HepG2 (cell line): ENCODE measurements around the gene FLT3LG. TPM values are rescaled to one million over a fixed set of nuclear protein-coding genes. Genes with fewer than 3 reads are reported as not detected.

Experiments used
- GABPA ChIP-seq, 2 experiments: IDR thresholded peaks; 2 replicates each; pipeline ENCODE4 v1.6.1; 2011 to 2016; ENCODE audit warnings: low read depth in 2 of 2, low read length in 1 of 2, missing biosample characterization in 1 of 2, missing genetic modification characterization in 1 of 2
- GMEB1 ChIP-seq: sonication (generic); formaldehyde crosslinking; IDR thresholded peaks from 2 replicates; pipeline ENCODE4 v1.5.1; 2020; ENCODE audit warnings: missing genetic modification reagents, mild to moderate bottlenecking, borderline replicate concordance
- KMT2A ChIP-seq: sonication (generic); formaldehyde crosslinking; IDR thresholded peaks from 2 replicates; pipeline ENCODE4 v1.4.0; 2020; ENCODE audit warnings: missing genetic modification reagents
- NR2F2 ChIP-seq: IDR thresholded peaks from 2 replicates; pipeline ENCODE4 v1.6.1; 2012; ENCODE audit warnings: low read depth, inconsistent platforms, borderline replicate concordance
- PAWR ChIP-seq: sonication (generic); formaldehyde crosslinking; IDR thresholded peaks from 2 replicates; pipeline ENCODE4 v1.4.0; 2020; ENCODE audit warnings: missing genetic modification reagents, mild to moderate bottlenecking, borderline replicate concordance
- SP2 ChIP-seq: sonication (generic); formaldehyde crosslinking; IDR thresholded peaks from 2 replicates; pipeline ENCODE4 v1.5.1; 2020; ENCODE audit warnings: mild to moderate bottlenecking, missing genetic modification reagents
- YEATS2 ChIP-seq: sonication (generic); formaldehyde crosslinking; IDR thresholded peaks from 2 replicates; pipeline ENCODE4 v1.4.0; 2020; ENCODE audit warnings: missing genetic modification reagents, borderline replicate concordance
- ZNF605 ChIP-seq: sonication (generic); formaldehyde crosslinking; IDR thresholded peaks from 2 replicates; pipeline ENCODE4 v1.8.0; 2022; ENCODE audit warnings: mild to moderate bottlenecking, missing genetic modification reagents
- ZNF768 ChIP-seq: sonication (generic); formaldehyde crosslinking; IDR thresholded peaks from 2 replicates; pipeline ENCODE4 v1.4.0; 2020; ENCODE audit warnings: missing genetic modification reagents
- polyA plus RNA-seq, 8 experiments: library from polyadenylated mRNA; depleted of rRNA in 3 of 8; stranded (reverse) in 7 of 8; unstranded in 1 of 8; fragments of >200 nt; fragmentation: Illumina TruSeq in 4 of 8; extraction: Trizol in 4 of 8; gene quantifications; 2 replicates each; pipeline versions ENCODE4 v1.2.1 to v1.2.3, GENCODE V29; 2011 to 2016; ENCODE audit warnings: low read depth in 4 of 8, missing spikeins in 1 of 8, mixed read lengths in 1 of 8; ENCODE audit not compliant: insufficient read depth in 1 of 8
- total RNA-seq, 5 experiments: library from RNA; depleted of rRNA; stranded (reverse); fragments of >200 nt; fragmentation: Illumina TruSeq; extraction: Trizol; gene quantifications; 2 replicates each; pipeline ENCODE4 v1.2.3, GENCODE V29; 2016; ENCODE audit warnings: low read depth in 1 of 5
- TF ChIP-seq, protein P1 (sequence below): sonication (generic); formaldehyde crosslinking; IDR thresholded peaks from 2 replicates; pipeline ENCODE4 v1.4.0; 2020; ENCODE audit warnings: missing genetic modification reagents
- TF ChIP-seq, protein P2 (sequence below): sonication (generic); formaldehyde crosslinking; IDR thresholded peaks from 2 replicates; pipeline ENCODE4 v1.5.0; 2020; ENCODE audit warnings: mild to moderate bottlenecking, missing genetic modification reagents
- TF ChIP-seq, protein P3 (sequence below): sonication (generic); formaldehyde crosslinking; IDR thresholded peaks from 2 replicates; pipeline ENCODE4 v1.4.0; 2020; ENCODE audit warnings: mild to moderate bottlenecking, missing genetic modification reagents
- TF ChIP-seq, protein P4 (sequence below): sonication (generic); formaldehyde crosslinking; conservative IDR thresholded peaks from 2 replicates; pipeline ENCODE4 v1.5.0; 2020; ENCODE audit warnings: missing genetic modification reagents

Gene FLT3LG
- total and polyA plus RNA-seq, 2 of the 13 experiments (the other 11 are each of a cell fraction or from before 2014, with no cell fraction given), result 1.5 to 2.6 TPM

DNA sequence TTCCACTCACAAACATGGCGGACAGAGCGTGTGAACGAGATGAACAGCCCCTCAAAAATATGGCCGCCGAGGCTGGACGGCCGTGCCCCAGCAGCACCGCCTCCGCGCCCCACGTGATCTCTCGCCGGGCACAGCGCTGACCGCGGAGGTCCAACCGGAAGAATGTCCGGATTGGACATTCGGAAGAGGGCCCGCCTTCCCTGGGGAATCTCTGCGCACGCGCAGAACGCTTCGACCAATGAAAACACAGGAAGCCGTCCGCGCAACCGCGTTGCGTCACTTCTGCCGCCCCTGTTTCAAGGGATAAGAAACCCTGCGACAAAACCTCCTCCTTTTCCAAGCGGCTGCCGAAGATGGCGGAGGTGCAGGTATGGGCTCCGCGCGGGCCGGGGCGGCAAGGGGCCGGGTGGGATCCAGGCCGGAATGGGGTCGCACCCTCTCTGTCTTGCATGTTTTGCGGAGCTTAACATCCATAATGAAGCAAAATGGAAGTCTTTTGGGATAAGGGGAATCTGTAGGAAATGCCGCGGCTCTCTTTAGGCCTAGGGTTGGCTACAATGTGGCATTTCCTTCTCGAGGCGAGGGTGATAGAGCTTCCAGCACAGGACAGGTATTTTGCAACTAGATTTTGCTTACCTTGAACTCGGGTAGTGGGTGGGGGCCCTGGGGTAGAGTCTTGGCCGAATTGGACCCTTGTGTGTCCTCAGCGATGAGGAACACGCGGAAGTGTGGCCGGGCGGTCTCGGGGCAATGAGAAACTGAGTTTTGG is 13.4 kb downstream of the FLT3LG start, which contains the start of gene RPL13A (continued):
- TF ChIP-seq YEATS2 (CRISPR knock-in tag) (peak; percentile 100), GMEB1 (CRISPR knock-in tag) (peak; percentile 90), PAWR (CRISPR knock-in tag) (no peak), ZNF768 (CRISPR knock-in tag) (peak; percentile 63), SP2 (CRISPR knock-in tag) (peak; percentile 93), NR2F2 (peak; percentile 57; the same call in 1 of the 2 replicates), ZNF605 (peak; percentile 96), GABPA (IDR thresholded peaks at IDR 0.05; ENCODE audit: low read depth, low read length) (peak; percentile 70), GABPA (CRISPR knock-in tag; IDR thresholded peaks at IDR 0.05; ENCODE audit: low read depth) (peak; percentile 94), KMT2A (CRISPR knock-in tag) (peak; percentile 85)
- TF ChIP-seq, protein P1, sequence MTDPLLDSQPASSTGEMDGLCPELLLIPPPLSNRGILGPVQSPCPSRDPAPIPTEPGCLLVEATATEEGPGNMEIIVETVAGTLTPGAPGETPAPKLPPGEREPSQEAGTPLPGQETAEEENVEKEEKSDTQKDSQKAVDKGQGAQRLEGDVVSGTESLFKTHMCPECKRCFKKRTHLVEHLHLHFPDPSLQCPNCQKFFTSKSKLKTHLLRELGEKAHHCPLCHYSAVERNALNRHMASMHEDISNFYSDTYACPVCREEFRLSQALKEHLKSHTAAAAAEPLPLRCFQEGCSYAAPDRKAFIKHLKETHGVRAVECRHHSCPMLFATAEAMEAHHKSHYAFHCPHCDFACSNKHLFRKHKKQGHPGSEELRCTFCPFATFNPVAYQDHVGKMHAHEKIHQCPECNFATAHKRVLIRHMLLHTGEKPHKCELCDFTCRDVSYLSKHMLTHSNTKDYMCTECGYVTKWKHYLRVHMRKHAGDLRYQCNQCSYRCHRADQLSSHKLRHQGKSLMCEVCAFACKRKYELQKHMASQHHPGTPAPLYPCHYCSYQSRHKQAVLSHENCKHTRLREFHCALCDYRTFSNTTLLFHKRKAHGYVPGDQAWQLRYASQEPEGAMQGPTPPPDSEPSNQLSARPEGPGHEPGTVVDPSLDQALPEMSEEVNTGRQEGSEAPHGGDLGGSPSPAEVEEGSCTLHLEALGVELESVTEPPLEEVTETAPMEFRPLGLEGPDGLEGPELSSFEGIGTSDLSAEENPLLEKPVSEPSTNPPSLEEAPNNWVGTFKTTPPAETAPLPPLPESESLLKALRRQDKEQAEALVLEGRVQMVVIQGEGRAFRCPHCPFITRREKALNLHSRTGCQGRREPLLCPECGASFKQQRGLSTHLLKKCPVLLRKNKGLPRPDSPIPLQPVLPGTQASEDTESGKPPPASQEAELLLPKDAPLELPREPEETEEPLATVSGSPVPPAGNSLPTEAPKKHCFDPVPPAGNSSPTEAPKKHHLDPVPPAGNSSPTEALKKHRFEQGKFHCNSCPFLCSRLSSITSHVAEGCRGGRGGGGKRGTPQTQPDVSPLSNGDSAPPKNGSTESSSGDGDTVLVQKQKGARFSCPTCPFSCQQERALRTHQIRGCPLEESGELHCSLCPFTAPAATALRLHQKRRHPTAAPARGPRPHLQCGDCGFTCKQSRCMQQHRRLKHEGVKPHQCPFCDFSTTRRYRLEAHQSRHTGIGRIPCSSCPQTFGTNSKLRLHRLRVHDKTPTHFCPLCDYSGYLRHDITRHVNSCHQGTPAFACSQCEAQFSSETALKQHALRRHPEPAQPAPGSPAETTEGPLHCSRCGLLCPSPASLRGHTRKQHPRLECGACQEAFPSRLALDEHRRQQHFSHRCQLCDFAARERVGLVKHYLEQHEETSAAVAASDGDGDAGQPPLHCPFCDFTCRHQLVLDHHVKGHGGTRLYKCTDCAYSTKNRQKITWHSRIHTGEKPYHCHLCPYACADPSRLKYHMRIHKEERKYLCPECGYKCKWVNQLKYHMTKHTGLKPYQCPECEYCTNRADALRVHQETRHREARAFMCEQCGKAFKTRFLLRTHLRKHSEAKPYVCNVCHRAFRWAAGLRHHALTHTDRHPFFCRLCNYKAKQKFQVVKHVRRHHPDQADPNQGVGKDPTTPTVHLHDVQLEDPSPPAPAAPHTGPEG (CRISPR knock-in tag), result 0 out of 2 replicates have a peak, but pooled peaks have one; percentile 61
- TF ChIP-seq, protein P2, sequence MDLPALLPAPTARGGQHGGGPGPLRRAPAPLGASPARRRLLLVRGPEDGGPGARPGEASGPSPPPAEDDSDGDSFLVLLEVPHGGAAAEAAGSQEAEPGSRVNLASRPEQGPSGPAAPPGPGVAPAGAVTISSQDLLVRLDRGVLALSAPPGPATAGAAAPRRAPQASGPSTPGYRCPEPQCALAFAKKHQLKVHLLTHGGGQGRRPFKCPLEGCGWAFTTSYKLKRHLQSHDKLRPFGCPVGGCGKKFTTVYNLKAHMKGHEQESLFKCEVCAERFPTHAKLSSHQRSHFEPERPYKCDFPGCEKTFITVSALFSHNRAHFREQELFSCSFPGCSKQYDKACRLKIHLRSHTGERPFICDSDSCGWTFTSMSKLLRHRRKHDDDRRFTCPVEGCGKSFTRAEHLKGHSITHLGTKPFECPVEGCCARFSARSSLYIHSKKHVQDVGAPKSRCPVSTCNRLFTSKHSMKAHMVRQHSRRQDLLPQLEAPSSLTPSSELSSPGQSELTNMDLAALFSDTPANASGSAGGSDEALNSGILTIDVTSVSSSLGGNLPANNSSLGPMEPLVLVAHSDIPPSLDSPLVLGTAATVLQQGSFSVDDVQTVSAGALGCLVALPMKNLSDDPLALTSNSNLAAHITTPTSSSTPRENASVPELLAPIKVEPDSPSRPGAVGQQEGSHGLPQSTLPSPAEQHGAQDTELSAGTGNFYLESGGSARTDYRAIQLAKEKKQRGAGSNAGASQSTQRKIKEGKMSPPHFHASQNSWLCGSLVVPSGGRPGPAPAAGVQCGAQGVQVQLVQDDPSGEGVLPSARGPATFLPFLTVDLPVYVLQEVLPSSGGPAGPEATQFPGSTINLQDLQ (CRISPR knock-in tag), result peak; percentile 100
- TF ChIP-seq, protein P3, sequence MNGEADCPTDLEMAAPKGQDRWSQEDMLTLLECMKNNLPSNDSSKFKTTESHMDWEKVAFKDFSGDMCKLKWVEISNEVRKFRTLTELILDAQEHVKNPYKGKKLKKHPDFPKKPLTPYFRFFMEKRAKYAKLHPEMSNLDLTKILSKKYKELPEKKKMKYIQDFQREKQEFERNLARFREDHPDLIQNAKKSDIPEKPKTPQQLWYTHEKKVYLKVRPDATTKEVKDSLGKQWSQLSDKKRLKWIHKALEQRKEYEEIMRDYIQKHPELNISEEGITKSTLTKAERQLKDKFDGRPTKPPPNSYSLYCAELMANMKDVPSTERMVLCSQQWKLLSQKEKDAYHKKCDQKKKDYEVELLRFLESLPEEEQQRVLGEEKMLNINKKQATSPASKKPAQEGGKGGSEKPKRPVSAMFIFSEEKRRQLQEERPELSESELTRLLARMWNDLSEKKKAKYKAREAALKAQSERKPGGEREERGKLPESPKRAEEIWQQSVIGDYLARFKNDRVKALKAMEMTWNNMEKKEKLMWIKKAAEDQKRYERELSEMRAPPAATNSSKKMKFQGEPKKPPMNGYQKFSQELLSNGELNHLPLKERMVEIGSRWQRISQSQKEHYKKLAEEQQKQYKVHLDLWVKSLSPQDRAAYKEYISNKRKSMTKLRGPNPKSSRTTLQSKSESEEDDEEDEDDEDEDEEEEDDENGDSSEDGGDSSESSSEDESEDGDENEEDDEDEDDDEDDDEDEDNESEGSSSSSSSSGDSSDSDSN (CRISPR knock-in tag), result peak; percentile 73
- TF ChIP-seq, protein P4, sequence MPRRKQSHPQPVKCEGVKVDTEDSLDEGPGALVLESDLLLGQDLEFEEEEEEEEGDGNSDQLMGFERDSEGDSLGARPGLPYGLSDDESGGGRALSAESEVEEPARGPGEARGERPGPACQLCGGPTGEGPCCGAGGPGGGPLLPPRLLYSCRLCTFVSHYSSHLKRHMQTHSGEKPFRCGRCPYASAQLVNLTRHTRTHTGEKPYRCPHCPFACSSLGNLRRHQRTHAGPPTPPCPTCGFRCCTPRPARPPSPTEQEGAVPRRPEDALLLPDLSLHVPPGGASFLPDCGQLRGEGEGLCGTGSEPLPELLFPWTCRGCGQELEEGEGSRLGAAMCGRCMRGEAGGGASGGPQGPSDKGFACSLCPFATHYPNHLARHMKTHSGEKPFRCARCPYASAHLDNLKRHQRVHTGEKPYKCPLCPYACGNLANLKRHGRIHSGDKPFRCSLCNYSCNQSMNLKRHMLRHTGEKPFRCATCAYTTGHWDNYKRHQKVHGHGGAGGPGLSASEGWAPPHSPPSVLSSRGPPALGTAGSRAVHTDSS (CRISPR knock-in tag), result no peak
